Measurements from ENCODE around the gene SEMA5A.

The SEMA5A gene

GRCh38 chr5:9495121-9495520 is 50.8 kb downstream of the SEMA5A start (continued):
- TF ChIP-seq ZNF202 (tag by site-specific recombination; IDR thresholded peaks at IDR 0.05; ENCODE audit: borderline replicate concordance) (no peak), BCL6B (tag by site-specific recombination; IDR thresholded peaks at IDR 0.05) (no peak), ZBTB7A (tag by site-specific recombination; IDR thresholded peaks at IDR 0.05; ENCODE audit: low read depth) (no peak), ELK4 (IDR thresholded peaks at IDR 0.05; ENCODE audit: borderline replicate concordance, low read depth, low read length) (no peak)

GRCh38 chr5:9494301-9494700 is 51.6 kb downstream of the SEMA5A start:
- Histone ChIP-seq H3K27ac (ENCODE audit: extremely low read depth, low read depth, low read length) (no peak overlapping the region), H3K4me1 (ENCODE audit: control insufficient read depth, insufficient read depth, low read length) (peaks cover 3% of the 10 kb centered on the region; the same call in 1 of the 2 replicates), H3K36me3 (ENCODE audit: control insufficient read depth in 2 of 2, insufficient read depth in 1 of 2, low read length in 2 of 2) (no peaks in the 10 kb centered on the region), H3K4me3 (ENCODE audit: low read depth, low read length) (no peak overlapping the region), H3K9me3 (ENCODE audit: control insufficient read depth, insufficient read depth, low read depth, low read length) (no peaks in the 10 kb centered on the region)
- POLR2A ChIA-PET: no interaction called here
- TF ChIP-seq ZBTB10 (tag by site-specific recombination; IDR thresholded peaks at IDR 0.05) (no peak), ZNF184 (tag by site-specific recombination; IDR thresholded peaks at IDR 0.05) (no peak), ZNF10 (tag by site-specific recombination; IDR thresholded peaks at IDR 0.05) (no peak), ZNF549 (tag by site-specific recombination; IDR thresholded peaks at IDR 0.05) (no peak), ZNF362 (tag by site-specific recombination; IDR thresholded peaks at IDR 0.05) (no peak), ZNF354C (tag by site-specific recombination; IDR thresholded peaks at IDR 0.05; ENCODE audit: borderline replicate concordance, low read depth) (no peak), INSM2 (tag by site-specific recombination; IDR thresholded peaks at IDR 0.05) (no peak)
- CTCF ChIA-PET: no interaction called here

GRCh38 chr5:9490494-9491097 is 55.3 kb downstream of the SEMA5A start:
- no peaks in the 10 kb centered on the region for H3K4me1 ChIP-seq (ENCODE audit: control insufficient read depth, insufficient read depth, low read length)
- CTCF ChIA-PET: no interaction called here
- no peak overlapping the region for H3K4me3 ChIP-seq (ENCODE audit: low read depth, low read length)
- H3K36me3 ChIP-seq (ENCODE audit: control insufficient read depth in 2 of 2, insufficient read depth in 1 of 2, low read length in 2 of 2): no peaks in the 10 kb centered on the region
- no peak overlapping the region for H3K27ac ChIP-seq (ENCODE audit: extremely low read depth, low read depth, low read length)
- H3K9me3 ChIP-seq (ENCODE audit: control insufficient read depth, insufficient read depth, low read depth, low read length): no peaks in the 10 kb centered on the region
- POLR2A ChIA-PET: no interaction called here
- no peak for TF ChIP-seq ZNF704 (tag by site-specific recombination; IDR thresholded peaks at IDR 0.05)
- TF ChIP-seq WT1 (tag by site-specific recombination; IDR thresholded peaks at IDR 0.05): no peak
- TF ChIP-seq YY2 (tag by site-specific recombination; IDR thresholded peaks at IDR 0.05): no peak
- TF ChIP-seq ZNF580 (tag by site-specific recombination; IDR thresholded peaks at IDR 0.05): no peak
- no peak for TF ChIP-seq ZNF132 (tag by site-specific recombination; IDR thresholded peaks at IDR 0.05; ENCODE audit: borderline replicate concordance)
- no peak for TF ChIP-seq ZBTB20 (tag by site-specific recombination; IDR thresholded peaks at IDR 0.05)
- TF ChIP-seq ZNF335 (tag by site-specific recombination; conservative IDR thresholded peaks at IDR 0.05): no peak
- no peak for TF ChIP-seq ZNF155 (tag by site-specific recombination; IDR thresholded peaks at IDR 0.05)
- no peak for TF ChIP-seq AEBP2 (tag by site-specific recombination; IDR thresholded peaks at IDR 0.05; ENCODE audit: borderline replicate concordance)
- TF ChIP-seq ZNF211 (tag by site-specific recombination; IDR thresholded peaks at IDR 0.05; ENCODE audit: low read depth): no peak
- no peak for TF ChIP-seq ZNF600 (tag by site-specific recombination; IDR thresholded peaks at IDR 0.05)
